ENCODE results near the gene CD79A.

DNA sequence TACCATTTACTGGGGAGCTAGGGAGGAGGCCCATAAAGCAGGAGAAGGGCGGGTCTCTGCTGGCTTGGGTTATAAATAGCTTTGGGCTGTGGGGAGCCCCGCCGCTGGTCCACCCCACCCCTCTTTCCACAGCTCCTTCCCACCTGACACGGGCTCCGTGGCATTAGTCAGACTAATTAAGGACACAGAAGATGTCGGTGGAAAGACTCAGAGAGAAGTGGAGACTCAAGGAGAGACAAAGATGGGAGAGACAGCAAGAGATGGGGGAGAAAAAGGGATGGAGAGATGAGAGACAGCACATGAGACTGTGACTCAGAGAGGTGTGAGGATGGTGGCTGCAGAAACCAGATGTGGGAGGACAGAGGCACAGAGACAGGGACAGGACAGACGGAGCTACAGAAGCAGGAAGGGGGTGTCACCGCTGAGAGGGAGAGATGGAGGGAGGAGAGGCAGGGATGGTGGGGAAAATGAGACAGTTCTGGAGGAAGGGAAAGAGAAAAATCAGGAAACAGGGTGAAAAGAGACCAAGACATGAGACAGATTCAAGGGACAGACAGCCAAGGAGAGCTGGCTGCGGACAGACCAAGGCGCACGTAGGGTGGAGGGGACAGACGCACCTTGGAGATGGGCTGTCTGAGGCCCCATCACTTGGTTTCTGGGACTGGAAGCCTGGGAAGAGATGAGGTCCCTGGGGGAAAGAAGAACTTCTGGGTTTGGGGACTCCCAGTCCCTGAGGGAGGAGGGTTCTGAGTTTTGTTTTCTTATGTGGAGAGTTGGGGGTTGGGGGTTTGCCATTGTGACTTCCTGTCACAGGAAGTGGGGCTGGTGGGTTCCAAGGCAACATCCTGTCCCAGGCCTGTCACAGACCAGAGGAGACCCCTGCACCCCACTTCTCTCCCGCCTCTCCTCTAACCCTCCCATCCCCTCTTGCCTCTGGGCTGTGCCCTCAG, 10.0 kb downstream of the CD79A start:
- TF ChIP-seq, protein P1, sequence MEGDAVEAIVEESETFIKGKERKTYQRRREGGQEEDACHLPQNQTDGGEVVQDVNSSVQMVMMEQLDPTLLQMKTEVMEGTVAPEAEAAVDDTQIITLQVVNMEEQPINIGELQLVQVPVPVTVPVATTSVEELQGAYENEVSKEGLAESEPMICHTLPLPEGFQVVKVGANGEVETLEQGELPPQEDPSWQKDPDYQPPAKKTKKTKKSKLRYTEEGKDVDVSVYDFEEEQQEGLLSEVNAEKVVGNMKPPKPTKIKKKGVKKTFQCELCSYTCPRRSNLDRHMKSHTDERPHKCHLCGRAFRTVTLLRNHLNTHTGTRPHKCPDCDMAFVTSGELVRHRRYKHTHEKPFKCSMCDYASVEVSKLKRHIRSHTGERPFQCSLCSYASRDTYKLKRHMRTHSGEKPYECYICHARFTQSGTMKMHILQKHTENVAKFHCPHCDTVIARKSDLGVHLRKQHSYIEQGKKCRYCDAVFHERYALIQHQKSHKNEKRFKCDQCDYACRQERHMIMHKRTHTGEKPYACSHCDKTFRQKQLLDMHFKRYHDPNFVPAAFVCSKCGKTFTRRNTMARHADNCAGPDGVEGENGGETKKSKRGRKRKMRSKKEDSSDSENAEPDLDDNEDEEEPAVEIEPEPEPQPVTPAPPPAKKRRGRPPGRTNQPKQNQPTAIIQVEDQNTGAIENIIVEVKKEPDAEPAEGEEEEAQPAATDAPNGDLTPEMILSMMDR (conservative IDR thresholded peaks at IDR 0.05 in 1 of 2, IDR thresholded peaks at IDR 0.05 in 1 of 2; ENCODE audit: low read depth in 1 of 2, low read length in 2 of 2), result no peak
- TF ChIP-seq EZH2 (IDR thresholded peaks at IDR 0.05; ENCODE audit: low read length, missing control alignments), result no peak
